ENCODE results near the gene B3GALT2. TPM values are rescaled to one million over a fixed set of nuclear protein-coding genes. Genes with fewer than 3 reads are reported as not detected.

Gene B3GALT2
- total RNA-seq, 5 donors from 2014 or later (not counting 1 experiment from before 2014, with no cell fraction given) = 0.15 to 16.6 (median 3.4) TPM

- H3K27me3 ChIP-seq (replicated peaks in 1 of 2; ENCODE audit: control insufficient read depth in 2 of 2, extremely low read depth in 1 of 2, insufficient read depth in 2 of 2, low read length in 1 of 2) = no peaks in the 10 kb centered on the region
- Mint-ChIP-seq H3K9me3 (no peaks in the 10 kb centered on the region), H3K4me1 (peaks cover 36 to 56% (median 53%) of the 10 kb centered on the region in 3 donors), H3K36me3 (peaks cover 23% of the 10 kb centered on the region), H3K4me3 (no peak overlapping the region), H3K27ac (peak overlapping the region; percentile 48 to 71), H3K27me3 (no peaks in the 10 kb centered on the region)
- no peak overlapping the region for H3K4me3 ChIP-seq (ENCODE audit: control insufficient read depth in 1 of 2, extremely low read depth in 1 of 2, low read length in 1 of 2)
- no peak overlapping the region for H3K27ac ChIP-seq (ENCODE audit: low read length)
- H3K36me3 ChIP-seq (ENCODE audit: control insufficient read depth in 2 of 2, extremely low read depth in 1 of 2, insufficient read depth in 1 of 2, low read length in 1 of 2) = peaks cover 0 to 3% of the 10 kb centered on the region in 2 donors
- ChIA-PET POLR2A (no interaction called here), CTCF (no interaction called here)
- DNase-seq (no peak), ATAC-seq (replicated peaks in 1 of 4) (no peak)
- peaks cover 0 to 2% of the 10 kb centered on the region in 2 experiments for H3K4me1 ChIP-seq (ENCODE audit: control insufficient read depth in 1 of 2, extremely low read depth in 1 of 2, insufficient read depth in 2 of 2, low read length in 2 of 2)
- no peaks in the 10 kb centered on the region for H3K9me3 ChIP-seq
- WGBS (ENCODE audit: insufficient coverage) = no CpG with 5 or more reads among the region's 4 CpGs
Measured at GRCh38 chr1:193179094-193179493, 7.3 kb downstream of the B3GALT2 start.

- H3K4me1 Mint-ChIP-seq = peaks cover 39 to 58% (median 56%) of the 10 kb centered on the region in 3 donors
- peaks cover 30% of the 10 kb centered on the region for H3K36me3 Mint-ChIP-seq
- Histone ChIP-seq H3K36me3 (ENCODE audit: control insufficient read depth in 2 of 2, extremely low read depth in 1 of 2, insufficient read depth in 1 of 2, low read length in 1 of 2) (peaks cover 0 to 3% of the 10 kb centered on the region in 2 donors), H3K4me3 (ENCODE audit: control insufficient read depth in 1 of 2, extremely low read depth in 1 of 2, low read length in 1 of 2) (no peak overlapping the region), H3K27ac (ENCODE audit: low read length) (no peak overlapping the region), H3K9me3 (no peaks in the 10 kb centered on the region), H3K27me3 (replicated peaks in 1 of 2; ENCODE audit: control insufficient read depth in 2 of 2, extremely low read depth in 1 of 2, insufficient read depth in 2 of 2, low read length in 1 of 2) (no peaks in the 10 kb centered on the region), H3K4me1 (ENCODE audit: control insufficient read depth in 1 of 2, extremely low read depth in 1 of 2, insufficient read depth in 2 of 2, low read length in 2 of 2) (peaks cover 0 to 2% of the 10 kb centered on the region in 2 experiments)
- no peaks in the 10 kb centered on the region for H3K27me3 Mint-ChIP-seq
- DNase-seq (no peak), ATAC-seq (replicated peaks in 1 of 4) (no peak)
- no peak overlapping the region for H3K4me3 Mint-ChIP-seq
- no peaks in the 10 kb centered on the region for H3K9me3 Mint-ChIP-seq
- POLR2A ChIA-PET = no interaction called here
- CTCF ChIA-PET = no interaction called here
- H3K27ac Mint-ChIP-seq = peak overlapping the region; percentile 6 to 15
Measured at GRCh38 chr1:193176788-193177187, 9.6 kb downstream of the B3GALT2 start.

GRCh38 chr1:193176113-193176512 is 10.3 kb downstream of the B3GALT2 start:
- H3K4me1 Mint-ChIP-seq = peaks cover 39 to 54% (median 52%) of the 10 kb centered on the region in 3 donors
- CTCF ChIA-PET = no interaction called here
- H3K36me3 Mint-ChIP-seq = peaks cover 30% of the 10 kb centered on the region
- no CpG with 5 or more reads among the region's 1 CpG for WGBS (ENCODE audit: insufficient coverage)
- Histone ChIP-seq H3K36me3 (ENCODE audit: control insufficient read depth in 2 of 2, extremely low read depth in 1 of 2, insufficient read depth in 1 of 2, low read length in 1 of 2) (peaks cover 0 to 3% of the 10 kb centered on the region in 2 donors), H3K4me3 (ENCODE audit: control insufficient read depth in 1 of 2, extremely low read depth in 1 of 2, low read length in 1 of 2) (no peak overlapping the region), H3K27me3 (replicated peaks in 1 of 2; ENCODE audit: control insufficient read depth in 2 of 2, extremely low read depth in 1 of 2, insufficient read depth in 2 of 2, low read length in 1 of 2) (no peaks in the 10 kb centered on the region), H3K4me1 (ENCODE audit: control insufficient read depth in 1 of 2, extremely low read depth in 1 of 2, insufficient read depth in 2 of 2, low read length in 2 of 2) (peaks cover 0 to 2% of the 10 kb centered on the region in 2 experiments), H3K9me3 (no peaks in the 10 kb centered on the region), H3K27ac (ENCODE audit: low read length) (no peak overlapping the region)
- H3K4me3 Mint-ChIP-seq = no peak overlapping the region
- no peaks in the 10 kb centered on the region for H3K27me3 Mint-ChIP-seq
- no peak for DNase-seq
- POLR2A ChIA-PET = no interaction called here
- ATAC-seq (replicated peaks in 1 of 4) = no peak
- peak overlapping the region; percentile 39 to 44 for H3K27ac Mint-ChIP-seq
- no peaks in the 10 kb centered on the region for H3K9me3 Mint-ChIP-seq

GRCh38 chr1:193157360-193157759 is 29.1 kb downstream of the B3GALT2 start:
- H3K36me3 Mint-ChIP-seq = peaks cover 32% of the 10 kb centered on the region
- Histone ChIP-seq H3K4me3 (ENCODE audit: control insufficient read depth in 1 of 2, extremely low read depth in 1 of 2, low read length in 1 of 2) (no peak overlapping the region), H3K36me3 (ENCODE audit: control insufficient read depth in 2 of 2, extremely low read depth in 1 of 2, insufficient read depth in 1 of 2, low read length in 1 of 2) (peaks cover 0 to 19% of the 10 kb centered on the region in 2 donors), H3K27ac (ENCODE audit: low read length) (no peak overlapping the region), H3K4me1 (ENCODE audit: control insufficient read depth in 1 of 2, extremely low read depth in 1 of 2, insufficient read depth in 2 of 2, low read length in 2 of 2) (peaks cover 0 to 2% of the 10 kb centered on the region in 2 experiments), H3K9me3 (no peaks in the 10 kb centered on the region), H3K27me3 (replicated peaks in 1 of 2; ENCODE audit: control insufficient read depth in 2 of 2, extremely low read depth in 1 of 2, insufficient read depth in 2 of 2, low read length in 1 of 2) (no peaks in the 10 kb centered on the region)
- no CpG with 5 or more reads among the region's 2 CpGs for WGBS (ENCODE audit: insufficient coverage)
- H3K4me3 Mint-ChIP-seq = no peak overlapping the region
- H3K4me1 Mint-ChIP-seq = peaks cover 39 to 40% (median 40%) of the 10 kb centered on the region in 3 donors
- DNase-seq (no peak), ATAC-seq (replicated peaks in 1 of 4) (no peak)
- ChIA-PET POLR2A (interaction anchor here (0.5 to 0.7 kb wide), 5 partner anchors 8 to 56 kb away, joined by 3 to 5 read pairs (median 4); no protein-coding TSS in a partner anchor), CTCF (interaction anchor here in 1 of 2 donors (0.9 kb wide), 1 partner anchor 26 kb away, joined by 3 read pairs; no protein-coding TSS in a partner anchor)
- H3K9me3 Mint-ChIP-seq = no peaks in the 10 kb centered on the region
- peak overlapping the region in 1 of 2 donors; percentile 39 for H3K27ac Mint-ChIP-seq
- no peaks in the 10 kb centered on the region for H3K27me3 Mint-ChIP-seq

GRCh38 chr1:193156822-193157142 is 29.6 kb downstream of the B3GALT2 start:
- Histone ChIP-seq H3K27me3 (replicated peaks in 1 of 2; ENCODE audit: control insufficient read depth in 2 of 2, extremely low read depth in 1 of 2, insufficient read depth in 2 of 2, low read length in 1 of 2) (no peaks in the 10 kb centered on the region), H3K36me3 (ENCODE audit: control insufficient read depth in 2 of 2, extremely low read depth in 1 of 2, insufficient read depth in 1 of 2, low read length in 1 of 2) (peaks cover 0 to 24% of the 10 kb centered on the region in 2 donors), H3K4me3 (ENCODE audit: control insufficient read depth in 1 of 2, extremely low read depth in 1 of 2, low read length in 1 of 2) (no peak overlapping the region), H3K9me3 (no peaks in the 10 kb centered on the region), H3K27ac (ENCODE audit: low read length) (no peak overlapping the region), H3K4me1 (ENCODE audit: control insufficient read depth in 1 of 2, extremely low read depth in 1 of 2, insufficient read depth in 2 of 2, low read length in 2 of 2) (peaks cover 0 to 2% of the 10 kb centered on the region in 2 experiments)
- Mint-ChIP-seq H3K36me3 (peaks cover 35% of the 10 kb centered on the region), H3K4me1 (peaks cover 40 to 41% (median 40%) of the 10 kb centered on the region in 3 donors), H3K27me3 (no peaks in the 10 kb centered on the region), H3K27ac (peak overlapping the region; percentile 35 to 53), H3K9me3 (no peaks in the 10 kb centered on the region), H3K4me3 (no peak overlapping the region)
- DNase-seq (no peak), ATAC-seq (replicated peaks in 1 of 4) (no peak)
- WGBS (ENCODE audit: insufficient coverage) = 100% methylated on average over 3 of the region's 3 CpGs
- ChIA-PET POLR2A (no interaction called here), CTCF (interaction anchor here (1.0 kb wide), 2 partner anchors 15 to 21 kb away, joined by 3 to 7 read pairs; no protein-coding TSS in a partner anchor)

- POLR2A ChIA-PET = interaction anchor here in 1 of 2 donors (1.3 kb wide), 1 partner anchor 10 kb away, joined by 5 read pairs; no protein-coding TSS in a partner anchor
- CTCF ChIA-PET = interaction anchor here (1.0 to 1.3 kb wide), 3 partner anchors 13 to 21 kb away, joined by 3 to 7 read pairs (median 3); no protein-coding TSS in a partner anchor
Measured at GRCh38 chr1:193156117-193156821, 30.1 kb downstream of the B3GALT2 start.

More at GRCh38 chr1:193156117-193156821, 30.1 kb downstream of the B3GALT2 start:
- H3K9me3 Mint-ChIP-seq = no peaks in the 10 kb centered on the region
- no CpG with 5 or more reads among the region's 3 CpGs for WGBS (ENCODE audit: insufficient coverage)
- Histone ChIP-seq H3K36me3 (ENCODE audit: control insufficient read depth in 2 of 2, extremely low read depth in 1 of 2, insufficient read depth in 1 of 2, low read length in 1 of 2) (peaks cover 0 to 27% of the 10 kb centered on the region in 2 donors), H3K9me3 (no peaks in the 10 kb centered on the region), H3K27me3 (replicated peaks in 1 of 2; ENCODE audit: control insufficient read depth in 2 of 2, extremely low read depth in 1 of 2, insufficient read depth in 2 of 2, low read length in 1 of 2) (no peaks in the 10 kb centered on the region), H3K27ac (ENCODE audit: low read length) (no peak overlapping the region), H3K4me1 (ENCODE audit: control insufficient read depth in 1 of 2, extremely low read depth in 1 of 2, insufficient read depth in 2 of 2, low read length in 2 of 2) (peaks cover 0 to 2% of the 10 kb centered on the region in 2 experiments), H3K4me3 (ENCODE audit: control insufficient read depth in 1 of 2, extremely low read depth in 1 of 2, low read length in 1 of 2) (no peak overlapping the region)
- peak overlapping the region; percentile 35 to 53 for H3K27ac Mint-ChIP-seq
- H3K4me1 Mint-ChIP-seq = peaks cover 40 to 41% (median 40%) of the 10 kb centered on the region in 3 donors
- DNase-seq (no peak), ATAC-seq (replicated peaks in 1 of 4) (no peak)
- no peak overlapping the region for H3K4me3 Mint-ChIP-seq
- H3K36me3 Mint-ChIP-seq = peaks cover 37% of the 10 kb centered on the region
- no peaks in the 10 kb centered on the region for H3K27me3 Mint-ChIP-seq

All from T-cell (primary cell).